ENCODE data around the gene PUDP. TPM values are rescaled to one million over a fixed set of nuclear protein-coding genes. Genes with fewer than 3 reads are reported as not detected.

PUDP gene
- total RNA-seq, 2 donors from 2014 or later, result 17.2 to 27.0 TPM

GRCh38 chrX:7059859-7060258 is 88.1 kb downstream of the PUDP start:
- H3K4me3 ChIP-seq, result no peak overlapping the region
- H3K27me3 ChIP-seq, result no peaks in the 10 kb centered on the region
- no peak for DNase-seq (ENCODE audit: low spot score)
- H3K9me3 ChIP-seq, result no peaks in the 10 kb centered on the region
- H3K4me1 ChIP-seq, result no peaks in the 10 kb centered on the region
- H3K27ac ChIP-seq, result no peak overlapping the region
- TF ChIP-seq CTCF (IDR thresholded peaks at IDR 0.05), result no peak
- peaks cover 4% of the 10 kb centered on the region for H3K36me3 ChIP-seq

- Histone ChIP-seq H3K27me3 (no peaks in the 10 kb centered on the region), H3K9me3 (no peaks in the 10 kb centered on the region), H3K27ac (no peak overlapping the region), H3K4me1 (no peaks in the 10 kb centered on the region), H3K4me3 (no peak overlapping the region), H3K36me3 (peaks cover 4% of the 10 kb centered on the region)
- TF ChIP-seq CTCF (IDR thresholded peaks at IDR 0.05), result no peak
- DNase-seq (ENCODE audit: low spot score), result no peak
Observed at GRCh38 chrX:7059214-7059838, 88.6 kb downstream of the PUDP start.

- H3K4me1 ChIP-seq, result no peaks in the 10 kb centered on the region
- H3K27ac ChIP-seq, result no peak overlapping the region
- peaks cover 4% of the 10 kb centered on the region for H3K36me3 ChIP-seq
- no peaks in the 10 kb centered on the region for H3K27me3 ChIP-seq
- no peak overlapping the region for H3K4me3 ChIP-seq
- TF ChIP-seq CTCF (IDR thresholded peaks at IDR 0.05), result no peak
- H3K9me3 ChIP-seq, result no peaks in the 10 kb centered on the region
- no peak for DNase-seq (ENCODE audit: low spot score)
Observed at GRCh38 chrX:7055386-7056137, 92.4 kb downstream of the PUDP start.

GRCh38 chrX:7054219-7055216 is 93.4 kb downstream of the PUDP start:
- Histone ChIP-seq H3K27me3 (no peaks in the 10 kb centered on the region), H3K36me3 (peaks cover 13% of the 10 kb centered on the region), H3K27ac (no peak overlapping the region), H3K4me3 (no peak overlapping the region), H3K9me3 (no peaks in the 10 kb centered on the region), H3K4me1 (no peaks in the 10 kb centered on the region)
- no peak for DNase-seq (ENCODE audit: low spot score)
- no peak for TF ChIP-seq CTCF (IDR thresholded peaks at IDR 0.05)

GRCh38 chrX:7052541-7052940 is 95.4 kb downstream of the PUDP start:
- Histone ChIP-seq H3K36me3 (peaks cover 15% of the 10 kb centered on the region), H3K4me1 (no peaks in the 10 kb centered on the region), H3K9me3 (no peaks in the 10 kb centered on the region), H3K27ac (no peak overlapping the region), H3K27me3 (no peaks in the 10 kb centered on the region), H3K4me3 (no peak overlapping the region)
- no peak for TF ChIP-seq CTCF (IDR thresholded peaks at IDR 0.05)
- no peak for DNase-seq (ENCODE audit: low spot score)
